IPS DF 6.9 (cell line): ENCODE measurements around the gene CAMTA1.

ENCODE experiments used
- DNase-seq: peaks from one replicate; pipeline ENCODE4 v3.0.0-alpha.2; 2013; ENCODE audit warnings: low read depth, low spot score
- H3K27ac ChIP-seq: one replicate; pipeline ENCODE4 v1.5.1; 2013; ENCODE audit warnings: low read length, control low read depth
- H3K27me3 ChIP-seq: 2 replicates; pipeline ENCODE4 v1.6.1; 2013; ENCODE audit warnings: mild to moderate bottlenecking, low read length; ENCODE audit not compliant: control insufficient read depth, insufficient read depth
- H3K36me3 ChIP-seq: 2 replicates; pipeline ENCODE4 v1.6.1; 2013; ENCODE audit warnings: low read length; ENCODE audit not compliant: control insufficient read depth, insufficient read depth
- H3K4me1 ChIP-seq: 2 replicates; pipeline ENCODE4 v1.6.1; 2013; ENCODE audit warnings: low read length; ENCODE audit not compliant: control insufficient read depth, insufficient read depth
- H3K4me3 ChIP-seq: 2 replicates; pipeline ENCODE4 v1.5.1; 2013; ENCODE audit warnings: mild to moderate bottlenecking, low read length
- H3K9me3 ChIP-seq: 2 replicates; pipeline ENCODE4 v1.6.1; 2013; ENCODE audit warnings: low read length, inconsistent platforms; ENCODE audit not compliant: control insufficient read depth, insufficient read depth
- WGBS: extraction: QIAGEN DNeasy Blood & Tissue Kit; methylation state at CpG from one replicate; pipeline ENCODE4 v1.1.7; 2013; ENCODE audit warnings: mixed read lengths, missing lambda C conversion rate; ENCODE audit not compliant: insufficient read length, insufficient coverage; 5-methylcytosine and 5-hydroxymethylcytosine counted together

Gene CAMTA1

GRCh38 chr1:7454895-7455784 lies 669.9 kb downstream of the CAMTA1 start:
- H3K27ac ChIP-seq: no peak overlapping the region
- H3K27me3 ChIP-seq: no peaks in the 10 kb centered on the region
- WGBS: no CpG with 5 or more reads among the region's 30 CpGs

GRCh38 chr1:7455796-7456721 lies 670.8 kb downstream of the CAMTA1 start:
- Histone ChIP-seq H3K27ac (no peak overlapping the region), H3K27me3 (no peaks in the 10 kb centered on the region), H3K4me3 (no peak overlapping the region), H3K9me3 (no peaks in the 10 kb centered on the region), H3K36me3 (no peaks in the 10 kb centered on the region), H3K4me1 (peaks cover 10% of the 10 kb centered on the region)
- no CpG with 5 or more reads among the region's 15 CpGs for WGBS
- no peak for DNase-seq

More at GRCh38 chr1:7454895-7455784, 669.9 kb downstream of the CAMTA1 start:
- H3K36me3 ChIP-seq: no peaks in the 10 kb centered on the region
- no peaks in the 10 kb centered on the region for H3K9me3 ChIP-seq
- H3K4me3 ChIP-seq: no peak overlapping the region
- DNase-seq: no peak
- H3K4me1 ChIP-seq: peaks cover 10% of the 10 kb centered on the region

- Histone ChIP-seq H3K4me3 (no peak overlapping the region), H3K4me1 (peaks cover 8% of the 10 kb centered on the region), H3K27me3 (no peaks in the 10 kb centered on the region), H3K9me3 (no peaks in the 10 kb centered on the region), H3K27ac (no peak overlapping the region), H3K36me3 (no peaks in the 10 kb centered on the region)
- WGBS: no CpG with 5 or more reads among the region's 17 CpGs
- DNase-seq: no peak
These were observed 671.4 kb downstream of the CAMTA1 start for GRCh38 chr1:7456722-7457082.

- H3K9me3 ChIP-seq: no peaks in the 10 kb centered on the region
- H3K27me3 ChIP-seq: no peaks in the 10 kb centered on the region
- H3K4me1 ChIP-seq: peaks cover 8% of the 10 kb centered on the region
- no CpG with 5 or more reads among the region's 15 CpGs for WGBS
- DNase-seq: no peak
- H3K36me3 ChIP-seq: no peaks in the 10 kb centered on the region
- no peak overlapping the region for H3K27ac ChIP-seq
- no peak overlapping the region for H3K4me3 ChIP-seq
These were observed 672.6 kb downstream of the CAMTA1 start for GRCh38 chr1:7457811-7458210.

GRCh38 chr1:7458946-7459345 lies 673.7 kb downstream of the CAMTA1 start:
- WGBS: no CpG with 5 or more reads among the region's 7 CpGs
- Histone ChIP-seq H3K4me3 (no peak overlapping the region), H3K4me1 (peaks cover 6% of the 10 kb centered on the region), H3K36me3 (no peaks in the 10 kb centered on the region), H3K9me3 (no peaks in the 10 kb centered on the region), H3K27ac (no peak overlapping the region), H3K27me3 (no peaks in the 10 kb centered on the region)
- no peak for DNase-seq

GRCh38 chr1:7459914-7460313 lies 674.7 kb downstream of the CAMTA1 start:
- no peak for DNase-seq
- peaks cover 6% of the 10 kb centered on the region for H3K4me1 ChIP-seq
- WGBS: no CpG with 5 or more reads among the region's 11 CpGs
- no peaks in the 10 kb centered on the region for H3K27me3 ChIP-seq
- no peaks in the 10 kb centered on the region; the same call in 1 of the 2 replicates for H3K36me3 ChIP-seq
- no peaks in the 10 kb centered on the region for H3K9me3 ChIP-seq
- H3K4me3 ChIP-seq: no peak overlapping the region
- no peak overlapping the region for H3K27ac ChIP-seq

DNA sequence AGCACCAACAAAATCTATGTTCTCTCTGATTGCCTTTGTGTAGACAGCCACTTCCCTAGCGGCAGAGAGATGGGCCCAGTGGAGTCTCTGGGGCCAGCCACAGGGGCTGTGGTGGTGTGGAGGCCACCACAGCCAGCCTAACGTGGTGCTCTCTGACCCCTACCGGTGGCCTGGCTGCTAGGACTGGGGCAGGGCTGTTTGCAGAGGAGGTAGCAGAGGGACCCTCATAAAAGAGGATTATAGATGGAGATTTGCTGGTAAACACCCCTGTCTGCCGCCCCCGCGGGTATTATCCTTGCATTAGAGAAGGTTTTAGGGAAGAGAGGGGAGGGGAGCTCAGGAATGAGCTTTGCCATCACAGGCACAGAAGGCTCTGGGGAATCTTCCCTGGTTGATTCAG lies 675.6 kb downstream of the CAMTA1 start:
- DNase-seq: no peak
- Histone ChIP-seq H3K4me3 (no peak overlapping the region), H3K27me3 (no peaks in the 10 kb centered on the region), H3K27ac (no peak overlapping the region), H3K36me3 (no peaks in the 10 kb centered on the region; the same call in 1 of the 2 replicates), H3K9me3 (no peaks in the 10 kb centered on the region), H3K4me1 (peaks cover 6% of the 10 kb centered on the region)
- no CpG with 5 or more reads among the region's 6 CpGs for WGBS

DNA sequence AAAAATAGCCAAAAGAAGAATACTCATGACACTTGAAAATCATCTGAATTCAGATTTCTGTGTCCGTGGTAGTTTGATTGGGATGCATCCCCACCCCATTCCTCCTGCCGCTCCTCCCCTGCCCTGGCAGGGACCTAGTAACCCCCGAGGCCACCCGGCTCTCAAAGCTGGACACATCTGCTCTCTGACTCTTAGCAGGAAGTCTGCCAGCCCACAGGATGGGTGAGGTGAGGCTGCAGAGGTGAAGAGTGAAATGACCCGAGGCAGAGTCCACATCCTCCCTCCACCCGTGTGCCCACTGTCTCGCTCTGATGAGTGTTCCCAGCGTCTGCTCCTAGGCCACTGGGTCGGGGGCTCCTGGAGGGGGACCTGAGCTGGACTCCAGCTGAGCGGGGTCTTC lies 677.4 kb downstream of the CAMTA1 start:
- Histone ChIP-seq H3K4me3 (no peak overlapping the region), H3K9me3 (no peaks in the 10 kb centered on the region), H3K27me3 (no peaks in the 10 kb centered on the region), H3K27ac (no peak overlapping the region), H3K36me3 (no peaks in the 10 kb centered on the region; the same call in 1 of the 2 replicates), H3K4me1 (no peaks in the 10 kb centered on the region)
- WGBS: no CpG with 5 or more reads among the region's 10 CpGs
- DNase-seq: no peak

- Histone ChIP-seq H3K27me3 (no peaks in the 10 kb centered on the region), H3K27ac (no peak overlapping the region), H3K4me1 (no peaks in the 10 kb centered on the region), H3K4me3 (no peak overlapping the region), H3K9me3 (no peaks in the 10 kb centered on the region), H3K36me3 (no peaks in the 10 kb centered on the region; the same call in 1 of the 2 replicates)
- WGBS: no CpG with 5 or more reads among the region's 7 CpGs
- no peak for DNase-seq
These were observed 678.3 kb downstream of the CAMTA1 start for GRCh38 chr1:7463526-7463925.

GRCh38 chr1:7464736-7465135 lies 679.5 kb downstream of the CAMTA1 start:
- Histone ChIP-seq H3K27ac (no peak overlapping the region), H3K36me3 (no peaks in the 10 kb centered on the region; the same call in 1 of the 2 replicates), H3K27me3 (no peaks in the 10 kb centered on the region), H3K4me3 (no peak overlapping the region), H3K9me3 (no peaks in the 10 kb centered on the region), H3K4me1 (no peaks in the 10 kb centered on the region)
- WGBS: no CpG with 5 or more reads among the region's 12 CpGs
- DNase-seq: no peak
